Activated T-cell treated with anti-CD3 and anti-CD28 coated beads, Interleukin-2, amount 50 U/mL, for 48 hours (primary cell): ENCODE data around the gene POLQ.
"Not testable (repeated sequence)": the region's sequence is repeated elsewhere in the genome, so short reads cannot be mapped to it uniquely, and the experiment has no call there.

Experiments used
- DNase-seq, 2 experiments: peaks; one replicate each; pipeline ENCODE4 v3.0.0-alpha.2; 2020

The POLQ gene

GRCh38 chr3:121505256-121505655, 40.5 kb downstream of the POLQ start:
- DNase-seq: no peak

GRCh38 chr3:121504618-121505017, 41.2 kb downstream of the POLQ start:
- DNase-seq: no peak

GRCh38 chr3:121496786-121497185, 49.0 kb downstream of the POLQ start:
- no peak for DNase-seq

GRCh38 chr3:121493431-121493830, 52.4 kb downstream of the POLQ start:
- no peak for DNase-seq

GRCh38 chr3:121491683-121492320, 54.0 kb downstream of the POLQ start:
- DNase-seq: no peak

GRCh38 chr3:121490161-121490560, 55.6 kb downstream of the POLQ start:
- no peak for DNase-seq

GRCh38 chr3:121488628-121489027, 57.2 kb downstream of the POLQ start:
- DNase-seq: no peak

- DNase-seq: no peak
Observed at GRCh38 chr3:121483290-121483689, 62.5 kb downstream of the POLQ start.

GRCh38 chr3:121482660-121483059, 63.1 kb downstream of the POLQ start:
- DNase-seq: no peak

GRCh38 chr3:121481106-121481880, 64.5 kb downstream of the POLQ start:
- no peak for DNase-seq

GRCh38 chr3:121477589-121477988, 68.2 kb downstream of the POLQ start:
- no peak for DNase-seq

GRCh38 chr3:121473001-121473400, 72.8 kb downstream of the POLQ start:
- no peak for DNase-seq

- no peak for DNase-seq
Observed at GRCh38 chr3:121467085-121467484, 78.7 kb downstream of the POLQ start.

- DNase-seq: no peak
Observed at GRCh38 chr3:121463745-121464144, 82.0 kb downstream of the POLQ start.

- no peak for DNase-seq
Observed at GRCh38 chr3:121462565-121462964, 83.2 kb downstream of the POLQ start.

GRCh38 chr3:121451752-121452151, 94.0 kb downstream of the POLQ start:
- DNase-seq: not testable (repeated sequence)

GRCh38 chr3:121443456-121443855, 102.3 kb downstream of the POLQ start:
- DNase-seq: no peak

GRCh38 chr3:121436641-121437040, 109.1 kb downstream of the POLQ start:
- no peak for DNase-seq

- DNase-seq: no peak
Observed at GRCh38 chr3:121436074-121436473, 109.7 kb downstream of the POLQ start.

- peak in 1 of 2 experiments; percentile 24 for DNase-seq
Observed at GRCh38 chr3:121431726-121432517, 113.9 kb downstream of the POLQ start.

- DNase-seq: no peak
Observed at GRCh38 chr3:121430664-121431215, 115.0 kb downstream of the POLQ start.

- no peak for DNase-seq
Observed at GRCh38 chr3:121424549-121424948, 121.2 kb downstream of the POLQ start.

GRCh38 chr3:121418182-121418581, 127.6 kb downstream of the POLQ start:
- no peak for DNase-seq
